Measurements from ENCODE around the gene IGF2.

The IGF2 gene

DNA sequence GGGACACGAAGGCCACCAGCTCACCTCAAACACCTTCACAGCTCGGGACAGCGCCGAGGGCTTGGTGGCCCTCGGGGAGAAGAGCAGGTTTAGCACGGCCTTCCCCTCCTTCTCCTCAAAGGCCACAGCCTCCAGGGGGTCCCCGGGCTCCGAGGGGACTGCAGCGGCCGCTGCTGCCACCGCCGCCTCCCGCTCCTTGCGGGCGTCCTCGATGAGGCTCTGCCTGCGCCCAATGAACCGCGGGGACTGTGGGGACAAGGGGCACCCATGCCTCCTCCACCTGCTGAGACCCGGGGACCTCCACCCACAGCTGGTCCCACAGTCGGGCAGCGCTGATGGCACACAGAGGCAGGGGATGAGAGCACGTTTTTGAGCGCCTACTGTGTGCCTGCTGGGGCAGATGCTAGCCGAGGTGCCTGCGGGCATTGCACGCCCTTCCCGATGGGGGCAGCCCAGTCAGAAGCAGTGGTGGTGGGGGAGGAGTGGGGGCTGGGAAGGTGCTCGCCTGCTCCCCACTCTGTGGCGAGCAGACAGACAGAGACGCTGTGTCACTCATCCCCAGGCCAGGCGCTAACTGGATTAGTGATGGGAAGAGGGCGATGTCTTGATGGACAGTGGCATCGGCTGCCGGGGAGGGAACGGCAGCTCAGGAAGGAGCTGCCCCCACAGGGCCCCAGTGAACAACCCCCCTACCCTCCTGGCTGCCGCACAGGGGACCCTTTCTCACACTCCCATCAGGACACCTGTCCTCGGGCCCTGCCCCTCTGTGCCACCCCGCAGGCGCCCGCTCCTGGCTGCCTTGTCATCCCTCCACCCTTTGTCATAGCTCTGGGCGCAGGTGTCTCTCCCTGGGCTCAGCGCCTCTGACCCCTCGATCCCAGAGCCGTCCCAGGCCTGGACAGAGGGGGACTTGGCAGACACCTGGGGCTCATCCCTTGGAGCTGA is 30.7 kb upstream of the IGF2 start:
- DNase-seq (ENCODE audit: low read depth in 2 of 2), result no peak

DNA sequence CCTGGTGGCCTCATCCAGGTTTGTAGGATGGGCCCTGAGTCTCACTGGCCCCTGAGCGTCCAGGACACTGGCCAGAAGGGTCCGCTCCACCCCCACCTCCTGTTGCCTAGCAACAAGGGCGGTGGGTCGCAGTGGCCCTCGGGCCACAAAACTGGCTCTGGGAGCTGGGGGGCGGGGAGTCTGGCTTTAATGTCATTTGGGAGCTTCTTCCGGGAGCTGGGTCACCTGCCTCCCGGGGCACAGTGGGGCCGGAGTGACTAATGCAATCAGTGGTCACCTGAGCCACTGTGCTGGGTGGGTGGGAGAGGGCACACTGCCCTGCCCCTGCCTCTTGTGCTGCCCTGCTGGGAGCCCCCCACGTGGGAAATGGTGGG is 29.8 kb upstream of the IGF2 start:
- no peak for DNase-seq (ENCODE audit: low read depth in 2 of 2)

GRCh38 chr11:2168286-2169004 is 29.3 kb upstream of the IGF2 start:
- DNase-seq (ENCODE audit: low read depth in 2 of 2), result no peak

DNA sequence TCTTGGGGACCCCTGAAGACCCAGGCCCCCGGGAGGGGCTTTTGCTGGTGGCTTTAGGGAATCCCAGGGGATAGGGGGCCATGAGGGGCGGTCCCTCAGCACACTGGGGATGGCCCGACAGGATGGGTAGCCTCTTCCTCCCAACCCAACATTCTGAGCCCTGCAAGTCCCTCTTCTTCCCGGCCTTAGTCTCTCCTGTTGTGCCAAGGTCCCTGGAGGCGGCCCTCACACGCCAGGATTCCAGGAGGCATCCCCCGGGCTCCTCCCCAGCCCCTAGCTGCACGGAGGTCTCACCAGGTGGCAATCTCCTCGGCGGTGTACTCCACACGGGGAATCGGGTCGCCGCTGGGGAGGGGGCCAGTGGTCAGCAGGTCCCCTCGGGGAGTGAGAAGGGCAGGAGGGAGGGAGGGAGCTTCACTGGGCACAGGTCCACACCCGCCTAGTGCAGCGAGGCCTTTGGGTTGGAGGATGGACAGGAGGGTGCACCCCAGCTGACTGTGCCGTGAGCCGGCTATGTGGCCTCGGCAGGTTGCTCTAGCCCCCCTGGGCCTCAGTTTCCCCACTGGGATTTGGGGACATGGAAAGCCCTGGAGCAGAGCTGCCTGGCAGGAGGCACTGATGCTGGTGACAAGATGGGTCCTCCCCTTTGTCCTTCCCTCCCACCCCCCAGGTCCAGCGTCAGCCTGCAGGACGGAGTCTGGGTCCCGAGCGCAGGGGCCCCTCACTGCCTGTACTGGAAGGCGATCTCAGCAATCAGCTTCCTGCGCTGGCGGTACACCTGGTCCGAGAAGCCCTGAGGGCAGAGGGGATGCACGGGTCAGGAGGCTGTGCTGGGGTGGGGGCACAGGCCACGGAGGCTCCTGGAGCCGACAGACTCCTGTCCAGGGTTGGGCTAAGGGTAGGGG is 28.2 kb upstream of the IGF2 start:
- no peak for DNase-seq (ENCODE audit: low read depth in 2 of 2)

DNA sequence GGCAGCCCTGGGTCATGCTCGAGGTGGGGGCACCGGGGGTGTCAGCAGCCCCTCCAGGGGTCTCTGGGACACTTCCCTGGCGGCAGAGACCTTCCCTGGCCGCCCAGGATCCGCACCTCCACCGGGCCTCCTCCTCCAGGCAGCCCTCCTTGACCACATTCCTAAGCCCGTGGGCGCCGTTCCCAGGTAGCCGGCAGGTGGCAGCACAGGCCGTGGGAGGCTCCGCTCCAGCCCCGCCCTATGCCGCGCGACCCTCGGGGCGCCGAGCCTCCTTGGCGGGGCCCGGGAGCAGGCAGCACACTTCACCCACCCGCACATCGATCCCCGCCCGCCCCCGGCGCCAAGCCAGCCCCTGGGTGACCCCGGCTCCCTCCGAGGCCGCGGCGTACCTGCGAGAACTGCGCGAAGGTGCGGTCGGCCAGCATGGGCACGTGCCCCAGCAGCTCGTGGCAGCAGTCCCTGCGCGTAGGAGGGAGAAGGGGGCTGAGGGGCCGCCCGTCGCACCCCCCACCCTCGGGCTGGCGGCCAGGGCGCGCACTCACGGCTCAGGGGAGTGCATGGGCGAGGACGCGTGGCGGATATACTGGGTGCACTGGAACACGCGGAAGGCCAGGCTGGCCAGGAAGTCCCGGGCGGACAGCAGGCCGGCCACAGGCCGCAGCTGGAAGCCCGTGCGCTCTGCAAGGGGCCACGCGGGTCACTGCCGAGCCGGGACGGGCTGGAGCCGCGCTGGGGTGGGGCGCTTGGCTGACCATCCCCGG is 27.1 kb upstream of the IGF2 start:
- no peak for DNase-seq (ENCODE audit: low read depth in 2 of 2)

DNA sequence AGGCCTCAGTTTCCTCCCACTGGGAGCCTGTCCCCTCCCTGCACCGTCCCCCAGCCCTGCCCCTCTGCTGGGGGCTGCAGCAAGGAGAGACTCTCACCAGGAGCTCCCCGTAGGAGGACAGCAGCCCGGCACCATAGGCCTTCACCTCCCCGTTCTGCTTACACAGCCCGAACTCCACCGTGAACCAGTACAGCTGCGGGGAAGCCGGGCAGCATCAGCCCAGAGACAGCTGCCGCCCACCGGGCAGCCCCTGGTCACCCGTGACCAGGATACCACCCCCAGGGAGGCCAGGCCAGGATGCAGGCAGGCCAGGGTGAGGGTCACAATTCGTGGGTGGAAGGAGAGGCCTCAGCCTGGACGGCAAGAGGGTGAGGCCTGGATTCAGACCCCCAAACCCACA is 26.4 kb upstream of the IGF2 start:
- no peak for DNase-seq (ENCODE audit: low read depth in 2 of 2)

DNA sequence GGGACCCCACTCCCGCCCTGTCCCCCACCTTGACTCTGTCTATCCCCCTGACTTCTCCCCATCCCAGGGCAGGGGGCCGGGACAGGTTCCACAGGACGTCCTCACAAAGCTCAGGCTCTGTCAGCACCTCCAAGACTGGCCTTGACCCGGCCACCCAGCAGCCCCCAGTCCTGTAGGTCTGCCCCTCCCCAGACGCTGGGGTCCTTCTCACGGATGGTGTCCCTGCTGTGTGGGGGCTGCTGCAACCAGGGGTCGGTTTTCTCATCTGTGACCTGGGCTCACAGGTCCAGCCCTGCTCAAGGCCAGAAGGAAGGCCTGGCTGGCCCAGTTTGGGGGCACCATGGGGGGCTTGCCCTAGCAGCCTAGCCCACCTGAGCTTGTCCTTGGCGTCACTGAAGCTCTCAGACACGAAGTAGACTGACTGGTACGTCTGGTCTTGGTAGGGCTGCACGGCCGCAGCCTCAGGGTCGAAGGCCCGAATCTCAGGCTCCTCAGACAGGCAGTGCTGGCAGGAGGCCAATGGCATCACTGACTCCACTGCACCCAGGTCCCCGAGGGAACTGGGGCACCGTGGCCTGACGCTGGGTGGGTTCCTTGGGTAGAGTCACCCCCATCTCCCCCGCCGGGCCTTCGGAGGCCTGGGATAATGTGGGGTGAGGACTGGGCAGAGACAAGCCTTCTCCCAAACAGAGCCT is 25.8 kb upstream of the IGF2 start:
- no peak for DNase-seq (ENCODE audit: low read depth in 2 of 2)

GRCh38 chr11:2164081-2164480 is 24.9 kb upstream of the IGF2 start:
- DNase-seq (ENCODE audit: low read depth in 2 of 2), result no peak

DNA sequence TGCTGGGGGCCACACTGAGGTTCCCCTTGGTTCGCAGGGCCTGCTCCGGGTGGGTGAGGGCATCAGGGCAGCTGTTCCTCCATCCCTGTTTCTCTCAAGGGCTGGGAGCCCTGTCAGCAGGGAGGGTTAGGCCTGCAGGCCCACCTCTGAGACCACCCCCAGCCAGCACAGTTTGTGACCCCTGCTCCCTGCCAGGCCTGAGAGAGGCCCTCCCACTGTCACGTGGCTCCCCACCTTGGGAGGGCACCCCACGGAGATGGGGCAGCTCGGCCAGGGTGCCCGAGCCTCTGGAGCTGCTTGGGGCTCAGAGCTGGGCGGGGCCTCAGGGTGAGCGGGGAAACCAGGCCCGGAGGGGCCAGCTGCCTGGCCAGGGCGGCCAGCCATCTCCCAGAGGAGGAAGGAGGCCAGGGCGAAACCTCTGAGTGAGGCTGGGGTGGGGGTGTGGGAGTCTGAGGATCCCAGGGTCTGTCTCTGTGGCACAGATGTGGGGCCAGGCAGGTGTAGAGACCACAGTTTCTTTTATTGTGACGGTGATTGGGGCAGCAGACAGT is 24.3 kb upstream of the IGF2 start:
- no peak for DNase-seq (ENCODE audit: low read depth in 2 of 2)

DNA sequence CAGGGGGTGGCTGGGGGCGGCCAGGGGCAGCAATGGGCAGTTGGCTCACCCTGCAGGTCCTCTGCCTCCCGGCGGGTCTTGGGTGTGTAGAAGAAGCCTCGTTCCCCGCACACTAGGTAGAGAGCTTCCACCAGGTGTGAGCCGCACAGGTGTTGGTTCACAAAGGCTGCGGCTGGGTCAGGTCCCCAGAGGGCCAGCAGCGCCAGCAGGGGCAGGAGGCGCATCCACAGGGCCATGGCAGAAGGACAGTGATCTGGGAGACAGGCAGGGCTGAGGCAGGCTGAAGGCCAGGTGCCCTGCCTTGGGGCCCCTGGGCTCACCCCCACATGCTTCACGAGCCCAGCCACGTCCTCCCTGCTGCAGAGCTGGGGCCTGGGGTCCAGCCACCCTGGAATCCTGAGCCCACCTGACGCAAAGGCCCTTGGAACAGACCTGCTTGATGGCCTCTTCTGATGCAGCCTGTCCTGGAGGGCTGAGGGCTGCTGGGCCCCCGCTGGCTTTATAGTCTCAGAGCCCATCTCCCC is 21.6 kb upstream of the IGF2 start, which contains the start of gene INS:
Gene INS, minus strand, starts transcription at position 474 of the 524 bp plus-strand sequence. Its CDS starts 238 bp downstream, at position 236.
- no peak for DNase-seq (ENCODE audit: low read depth in 2 of 2)

DNA sequence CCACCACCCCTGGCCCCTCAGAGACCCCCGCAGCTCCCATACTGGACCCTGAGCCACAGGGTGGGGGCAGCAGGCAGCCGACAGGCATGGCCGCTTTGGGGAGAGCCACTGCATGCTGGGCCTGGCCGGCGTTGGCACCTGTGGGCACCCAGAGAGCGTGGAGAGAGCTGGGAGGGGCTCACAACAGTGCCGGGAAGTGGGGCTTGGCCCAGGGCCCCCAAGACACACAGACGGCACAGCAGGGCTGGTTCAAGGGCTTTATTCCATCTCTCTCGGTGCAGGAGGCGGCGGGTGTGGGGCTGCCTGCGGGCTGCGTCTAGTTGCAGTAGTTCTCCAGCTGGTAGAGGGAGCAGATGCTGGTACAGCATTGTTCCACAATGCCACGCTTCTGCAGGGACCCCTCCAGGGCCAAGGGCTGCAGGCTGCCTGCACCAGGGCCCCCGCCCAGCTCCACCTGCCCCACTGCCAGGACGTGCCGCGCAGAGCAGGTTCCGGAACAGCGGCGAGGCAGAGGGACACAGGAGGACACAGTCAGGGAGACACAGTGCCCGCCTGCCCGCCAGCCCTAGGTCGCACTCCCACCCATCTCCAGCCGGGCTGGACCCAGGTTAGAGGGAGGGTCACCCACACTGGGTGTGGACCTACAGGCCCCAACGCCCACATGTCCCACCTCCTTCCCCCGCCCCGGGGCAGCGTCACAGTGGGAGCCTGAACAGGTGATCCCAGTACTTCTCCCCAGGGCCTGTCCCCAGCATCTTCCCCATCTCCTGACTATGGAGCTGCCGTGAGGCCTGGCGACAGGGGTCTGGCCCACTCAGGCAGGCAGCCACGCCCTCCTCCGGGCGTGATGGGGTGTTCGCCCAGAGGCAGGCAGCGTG is 20.6 kb upstream of the IGF2 start:
- DNase-seq (ENCODE audit: low read depth in 2 of 2), result no peak

DNA sequence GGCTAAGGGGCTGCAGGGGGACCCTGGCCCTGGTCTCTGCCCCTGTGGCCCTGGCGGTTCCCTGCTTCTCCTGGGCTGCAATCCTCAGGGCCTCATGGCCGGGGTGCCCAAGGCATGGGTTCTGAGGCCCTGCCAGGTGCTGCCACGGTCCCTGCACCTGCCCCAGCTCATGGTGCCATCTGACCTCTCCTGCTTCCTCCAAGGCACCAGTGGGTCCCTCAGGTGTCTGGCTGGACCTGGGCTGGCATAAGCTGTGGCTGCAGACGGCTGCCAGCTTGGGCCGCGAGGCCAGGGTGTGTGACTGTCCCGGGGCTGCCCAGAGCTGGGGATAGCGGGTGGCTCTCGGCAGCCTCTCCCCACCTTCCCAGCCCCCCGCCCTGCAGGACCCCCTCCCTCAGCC is 19.8 kb upstream of the IGF2 start:
- DNase-seq (ENCODE audit: low read depth in 2 of 2), result no peak

DNA sequence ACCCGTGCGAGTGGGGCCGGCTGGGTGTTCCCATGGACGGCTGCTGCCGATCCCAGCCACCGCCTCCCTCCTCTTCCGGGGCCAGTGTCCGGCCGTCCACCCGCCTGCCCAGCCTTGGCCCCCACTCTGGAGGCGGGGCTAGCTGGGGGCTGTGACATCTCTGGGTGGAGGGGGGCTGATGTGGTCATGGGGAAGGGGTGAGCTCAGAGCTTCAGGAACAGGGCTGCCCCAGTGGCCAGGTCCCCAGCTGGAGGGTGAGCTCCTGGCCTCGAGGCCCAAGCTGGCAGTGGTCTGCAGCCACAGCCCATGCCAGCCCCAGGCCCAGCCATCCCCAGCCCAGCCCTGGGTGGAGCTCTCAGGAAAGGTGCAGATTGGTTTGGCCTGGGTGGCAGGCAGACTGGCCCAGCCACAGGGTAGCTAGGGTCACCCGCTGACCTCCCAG is 19.1 kb upstream of the IGF2 start:
- no peak for DNase-seq (ENCODE audit: low read depth in 2 of 2)

GRCh38 chr11:2157294-2158040 is 18.3 kb upstream of the IGF2 start:
- no peak for DNase-seq (ENCODE audit: low read depth in 2 of 2)

DNA sequence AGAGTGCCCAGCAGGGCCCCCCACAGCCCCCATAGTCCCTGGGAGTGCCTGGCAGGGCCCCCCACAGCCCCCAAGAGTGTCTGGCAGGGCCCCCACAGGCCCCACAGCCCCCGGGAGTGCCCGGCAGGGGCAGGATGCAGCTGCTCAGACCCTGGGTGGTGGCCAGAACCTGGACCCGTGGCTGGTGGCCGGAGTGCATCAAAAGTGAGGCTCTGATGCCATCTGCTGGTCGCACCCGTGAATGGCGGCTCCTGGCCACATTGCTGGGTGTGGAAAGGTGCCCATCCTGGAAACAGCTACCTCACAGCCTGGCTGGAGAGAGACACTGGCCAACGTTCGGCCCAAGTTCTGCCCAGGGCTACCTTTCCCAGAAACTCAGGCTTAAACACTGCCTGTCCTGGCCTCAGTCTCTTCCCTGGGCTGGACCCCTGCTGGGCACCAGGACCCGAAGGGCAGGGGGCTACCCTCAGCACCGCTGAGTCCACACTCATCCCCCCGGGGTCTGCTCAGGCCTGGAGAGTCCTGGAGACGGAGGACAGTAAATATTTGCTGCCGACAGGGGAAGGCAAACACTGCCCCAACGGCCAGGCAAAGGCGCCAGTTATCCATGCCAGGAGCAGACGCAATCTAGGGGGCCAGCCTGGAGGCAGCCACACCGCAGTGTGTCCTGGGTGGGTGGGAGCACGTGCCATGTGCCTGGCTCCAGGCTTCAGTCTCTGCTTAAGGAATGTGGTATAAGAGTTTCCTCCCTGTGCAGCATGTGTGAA is 17.4 kb upstream of the IGF2 start:
- DNase-seq (ENCODE audit: low read depth in 2 of 2), result no peak

DNA sequence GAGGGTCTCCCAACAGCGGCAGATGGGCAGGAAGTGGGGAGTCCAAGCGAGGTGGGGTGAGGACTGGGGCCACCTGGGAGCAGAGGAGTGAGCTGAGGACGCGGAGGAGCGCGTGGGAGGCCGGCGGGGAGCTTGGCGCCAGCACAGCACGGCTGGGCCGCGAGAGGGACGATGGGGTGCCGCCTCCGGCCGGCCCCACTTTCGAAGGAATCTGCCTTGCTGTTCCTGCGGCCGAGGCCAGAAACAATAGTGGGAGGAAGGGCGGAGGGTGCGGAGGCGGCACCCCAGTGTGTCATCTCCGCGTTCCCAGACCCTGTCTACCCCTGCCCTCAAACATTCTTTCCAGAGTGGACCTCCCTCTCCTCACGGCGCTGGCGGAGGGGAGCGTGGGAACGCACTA is 16.3 kb upstream of the IGF2 start:
- DNase-seq (ENCODE audit: low read depth in 2 of 2), result no peak

- no peak for DNase-seq (ENCODE audit: low read depth in 2 of 2)
These were observed 15.7 kb upstream of the IGF2 start for GRCh38 chr11:2154889-2155288.

GRCh38 chr11:2154195-2154585 is 15.0 kb upstream of the IGF2 start:
- DNase-seq (ENCODE audit: low read depth in 2 of 2), result no peak
